ENCODE data around the gene ADAM12. TPM values are rescaled to one million over a fixed set of nuclear protein-coding genes. Genes with fewer than 3 reads are reported as not detected.

Gene ADAM12
- polyA plus RNA-seq, 3 donors = 0.05 TPM; not detected in 2

DNA sequence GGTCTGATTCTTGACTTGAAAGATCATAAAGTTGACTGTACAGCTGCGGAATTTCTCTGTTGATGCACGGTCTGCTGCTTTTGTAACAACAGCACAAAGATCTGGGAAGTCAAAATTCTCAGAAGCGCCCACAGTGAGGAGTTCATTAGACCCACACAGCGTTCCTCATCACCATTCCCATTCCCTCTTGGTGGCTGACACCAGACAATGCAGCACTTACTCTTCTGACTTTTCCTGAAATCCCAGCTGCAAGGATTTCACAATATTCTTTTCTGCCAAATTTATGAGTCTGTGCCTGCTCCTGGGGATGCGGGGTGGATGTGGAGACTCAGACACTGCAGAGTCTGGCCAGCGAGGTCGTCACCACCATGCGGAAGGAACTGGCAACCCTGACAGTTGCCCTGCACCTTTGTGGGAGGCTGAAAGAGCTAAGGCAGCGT, 258.0 kb downstream of the ADAM12 start:
- peaks cover 16 to 18% of the 10 kb centered on the region in 2 donors for H3K4me1 ChIP-seq (ENCODE audit: control insufficient read depth in 1 of 2, insufficient read depth in 2 of 2, low read length in 2 of 2)
- no peak overlapping the region for H3K9ac ChIP-seq (ENCODE audit: insufficient read depth, low read length, poor library complexity, severe bottlenecking)
- peaks cover 0 to 2% (median 0%) of the 10 kb centered on the region in 7 donors for H3K9me3 Mint-ChIP-seq
- H3K4me1 Mint-ChIP-seq = peaks cover 19% of the 10 kb centered on the region
- H3K4me3 ChIP-seq (replicated peaks in 1 of 3; ENCODE audit: low read depth in 2 of 3, low read length in 3 of 3) = no peak overlapping the region
- no peaks in the 10 kb centered on the region for H3K36me3 Mint-ChIP-seq
- no peak for DNase-seq
- WGBS (ENCODE audit: insufficient coverage) = 88% methylated on average over 8 of the region's 9 CpGs
- no peaks in the 10 kb centered on the region for H3K9me3 ChIP-seq (replicated peaks in 1 of 2; ENCODE audit: control insufficient read depth in 1 of 2, insufficient read depth in 1 of 2, low read length in 2 of 2)
- H3K27me3 ChIP-seq (ENCODE audit: control insufficient read depth in 2 of 2, insufficient read depth in 2 of 2, low read length in 2 of 2) = no peaks in the 10 kb centered on the region
- no peaks in the 10 kb centered on the region for H3K36me3 ChIP-seq (replicated peaks in 1 of 2; ENCODE audit: control insufficient read depth in 1 of 2, insufficient read depth in 2 of 2, low read length in 2 of 2)
- intact Hi-C loops (cut with micrococcal nuclease) = no loop called here
- H3K79me2 ChIP-seq (ENCODE audit: insufficient read depth, low read length) = no peaks in the 10 kb centered on the region
- TF ChIP-seq, protein P1, sequence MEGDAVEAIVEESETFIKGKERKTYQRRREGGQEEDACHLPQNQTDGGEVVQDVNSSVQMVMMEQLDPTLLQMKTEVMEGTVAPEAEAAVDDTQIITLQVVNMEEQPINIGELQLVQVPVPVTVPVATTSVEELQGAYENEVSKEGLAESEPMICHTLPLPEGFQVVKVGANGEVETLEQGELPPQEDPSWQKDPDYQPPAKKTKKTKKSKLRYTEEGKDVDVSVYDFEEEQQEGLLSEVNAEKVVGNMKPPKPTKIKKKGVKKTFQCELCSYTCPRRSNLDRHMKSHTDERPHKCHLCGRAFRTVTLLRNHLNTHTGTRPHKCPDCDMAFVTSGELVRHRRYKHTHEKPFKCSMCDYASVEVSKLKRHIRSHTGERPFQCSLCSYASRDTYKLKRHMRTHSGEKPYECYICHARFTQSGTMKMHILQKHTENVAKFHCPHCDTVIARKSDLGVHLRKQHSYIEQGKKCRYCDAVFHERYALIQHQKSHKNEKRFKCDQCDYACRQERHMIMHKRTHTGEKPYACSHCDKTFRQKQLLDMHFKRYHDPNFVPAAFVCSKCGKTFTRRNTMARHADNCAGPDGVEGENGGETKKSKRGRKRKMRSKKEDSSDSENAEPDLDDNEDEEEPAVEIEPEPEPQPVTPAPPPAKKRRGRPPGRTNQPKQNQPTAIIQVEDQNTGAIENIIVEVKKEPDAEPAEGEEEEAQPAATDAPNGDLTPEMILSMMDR (IDR thresholded peaks at IDR 0.05) = no peak
- no peak overlapping the region for H2AFZ ChIP-seq (ENCODE audit: insufficient read depth, low read depth, low read length, poor library complexity, severe bottlenecking)
- H3K27me3 Mint-ChIP-seq (ENCODE audit: low read depth in 3 of 3) = peaks cover 1 to 4% (median 4%) of the 10 kb centered on the region in 3 donors
- H3K27ac ChIP-seq (ENCODE audit: low read depth in 1 of 2, low read length in 2 of 2) = no peak overlapping the region
- H3K4me2 ChIP-seq (replicated peaks; ENCODE audit: extremely low read depth, low read length, poor library complexity, severe bottlenecking) = no peak overlapping the region
- no peak overlapping the region for H3K27ac Mint-ChIP-seq
- no peak overlapping the region for H3K4me3 Mint-ChIP-seq
- no peaks in the 10 kb centered on the region for H4K20me1 ChIP-seq (ENCODE audit: insufficient read depth, low read length)

DNA sequence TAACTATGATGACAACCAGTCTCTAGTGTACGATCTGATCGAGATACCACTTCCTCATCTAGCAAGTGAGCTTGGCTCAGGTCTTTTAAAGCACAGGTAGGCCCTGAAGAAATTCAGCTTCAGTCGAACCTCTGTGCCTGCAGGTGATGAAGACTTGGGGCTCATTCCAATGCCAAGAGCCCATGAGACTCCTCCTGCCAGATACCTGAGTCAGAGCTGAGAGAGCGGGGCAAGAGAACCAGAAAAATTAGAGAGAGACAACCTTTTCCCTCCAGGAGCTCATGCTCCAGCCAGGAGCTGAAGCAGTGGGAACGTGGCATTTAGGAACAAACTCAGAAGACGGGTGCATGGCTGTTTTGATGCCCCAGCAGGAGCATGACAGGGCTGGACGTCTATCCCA, 259.3 kb downstream of the ADAM12 start:
- Mint-ChIP-seq H3K4me3 (no peak overlapping the region), H3K27me3 (ENCODE audit: low read depth in 3 of 3) (peaks cover 1 to 4% (median 4%) of the 10 kb centered on the region in 3 donors), H3K36me3 (no peaks in the 10 kb centered on the region), H3K27ac (no peak overlapping the region), H3K4me1 (peaks cover 12% of the 10 kb centered on the region), H3K9me3 (peaks cover 0 to 2% (median 0%) of the 10 kb centered on the region in 7 donors)
- no peak overlapping the region for H3K4me3 ChIP-seq (replicated peaks in 1 of 3; ENCODE audit: low read depth in 2 of 3, low read length in 3 of 3)
- peaks cover 3 to 10% of the 10 kb centered on the region in 2 donors for H3K4me1 ChIP-seq (ENCODE audit: control insufficient read depth in 1 of 2, insufficient read depth in 2 of 2, low read length in 2 of 2)
- H3K9ac ChIP-seq (ENCODE audit: insufficient read depth, low read length, poor library complexity, severe bottlenecking) = no peak overlapping the region
- no peaks in the 10 kb centered on the region for H3K9me3 ChIP-seq (replicated peaks in 1 of 2; ENCODE audit: control insufficient read depth in 1 of 2, insufficient read depth in 1 of 2, low read length in 2 of 2)
- intact Hi-C loops (cut with micrococcal nuclease) = no loop called here
- TF ChIP-seq, protein P1 (IDR thresholded peaks at IDR 0.05) = no peak
- no peak overlapping the region for H3K27ac ChIP-seq (ENCODE audit: low read depth in 1 of 2, low read length in 2 of 2)
- WGBS (ENCODE audit: insufficient coverage) = 80% methylated on average over 6 of the region's 7 CpGs
- no peak overlapping the region for H3K4me2 ChIP-seq (replicated peaks; ENCODE audit: extremely low read depth, low read length, poor library complexity, severe bottlenecking)
- no peaks in the 10 kb centered on the region for H3K79me2 ChIP-seq (ENCODE audit: insufficient read depth, low read length)
- H3K27me3 ChIP-seq (ENCODE audit: control insufficient read depth in 2 of 2, insufficient read depth in 2 of 2, low read length in 2 of 2) = no peaks in the 10 kb centered on the region
- DNase-seq = no peak
- no peak overlapping the region for H2AFZ ChIP-seq (ENCODE audit: insufficient read depth, low read depth, low read length, poor library complexity, severe bottlenecking)
- no peaks in the 10 kb centered on the region for H4K20me1 ChIP-seq (ENCODE audit: insufficient read depth, low read length)
- no peaks in the 10 kb centered on the region for H3K36me3 ChIP-seq (replicated peaks in 1 of 2; ENCODE audit: control insufficient read depth in 1 of 2, insufficient read depth in 2 of 2, low read length in 2 of 2)
